HEK293 (cell line): ENCODE results near the gene HMHB1.

Experiments
- CTCF ChIA-PET: fragments of 350-600 bp; formaldehyde crosslinking; extraction: SDS; loops from one replicate; lab custom pipeline; 2021; ENCODE audit warnings: antibody characterized with exemption; lab: Yijun Ruan, JAX
- POLR2A ChIA-PET: fragments of 300-600 bp; formaldehyde crosslinking; extraction: SDS; loops from one replicate; lab custom pipeline; 2020; ENCODE audit warnings: antibody characterized with exemption, inconsistent platforms; lab: Yijun Ruan, JAX
- H3K27ac ChIP-seq: fragments of 200-500 bp; sonication (Bioruptor generic); 2 replicates; pipeline ENCODE4 v1.5.1; 2014; ENCODE audit warnings: low read depth, low read length, control low read depth, inconsistent platforms; ENCODE audit errors: extremely low read depth
- H3K36me3 ChIP-seq, 2 experiments: fragments of 200-500 bp in 1 of 2; sonication (Bioruptor generic) in 1 of 2; 1 replicate in 1 of 2; 2 replicates in 1 of 2; pipeline ENCODE4 v1.5.1; 2014 to 2017; ENCODE audit warnings: inconsistent platforms in 2 of 2, low read length in 2 of 2; ENCODE audit not compliant: control insufficient read depth in 2 of 2, insufficient read depth in 1 of 2
- H3K4me1 ChIP-seq: fragments of 200-500 bp; sonication (Bioruptor generic); 2 replicates; pipeline ENCODE4 v1.5.1; 2014; ENCODE audit warnings: mild to moderate bottlenecking, low read length, inconsistent platforms; ENCODE audit not compliant: control insufficient read depth, insufficient read depth
- H3K4me3 ChIP-seq: 2 replicates; pipeline ENCODE4 v1.5.1; 2011; ENCODE audit warnings: low read depth, mild to moderate bottlenecking, control low read depth, low read length, moderate library complexity
- H3K9me3 ChIP-seq: fragments of 200-500 bp; sonication (Bioruptor generic); 2 replicates; pipeline ENCODE4 v1.5.1; 2014; ENCODE audit warnings: low read depth, low read length, inconsistent platforms; ENCODE audit not compliant: control insufficient read depth, insufficient read depth
- ELK4 ChIP-seq: IDR thresholded peaks from 2 replicates; pipeline ENCODE4 v1.6.1; 2011; ENCODE audit warnings: mild to moderate bottlenecking, low read depth, low read length, borderline replicate concordance
- GLIS1 ChIP-seq: fragments of 450-650 bp; formaldehyde crosslinking; IDR thresholded peaks from 2 replicates; pipeline ENCODE4 v1.5.1; 2016; ENCODE audit warnings: missing biosample characterization, missing genetic modification characterization
- GLIS2 ChIP-seq: fragments of 450-650 bp; formaldehyde crosslinking; IDR thresholded peaks from 2 replicates; pipeline ENCODE4 v1.5.1; 2016; ENCODE audit warnings: missing biosample characterization, missing genetic modification characterization
- MZF1 ChIP-seq: fragments of 450-650 bp; formaldehyde crosslinking; IDR thresholded peaks from 2 replicates; pipeline ENCODE4 v1.5.1; 2017; ENCODE audit warnings: missing biosample characterization, missing genetic modification characterization, borderline replicate concordance
- PRDM4 ChIP-seq: fragments of 450-650 bp; formaldehyde crosslinking; IDR thresholded peaks from 2 replicates; pipeline ENCODE4 v1.5.1; 2017; ENCODE audit warnings: missing biosample characterization, missing genetic modification characterization
- SCRT2 ChIP-seq: fragments of 450-650 bp; formaldehyde crosslinking; IDR thresholded peaks from 2 replicates; pipeline ENCODE4 v1.5.1; 2016; ENCODE audit warnings: missing biosample characterization, missing genetic modification characterization
- ZBTB26 ChIP-seq: fragments of 450-650 bp; formaldehyde crosslinking; optimal IDR thresholded peaks from 2 replicates; pipeline ENCODE3; 2016; ENCODE audit warnings: missing biosample characterization, mild to moderate bottlenecking, missing genetic modification characterization
- ZFP37 ChIP-seq: fragments of 450-650 bp; formaldehyde crosslinking; IDR thresholded peaks from 2 replicates; pipeline ENCODE4 v1.5.1; 2016; ENCODE audit warnings: missing biosample characterization, missing genetic modification characterization
- ZFP41 ChIP-seq: fragments of 450-650 bp; formaldehyde crosslinking; IDR thresholded peaks from 2 replicates; pipeline ENCODE4 v1.5.1; 2016; ENCODE audit warnings: missing biosample characterization, missing genetic modification characterization, borderline replicate concordance
- ZNF112 ChIP-seq: fragments of 450-650 bp; formaldehyde crosslinking; IDR thresholded peaks from 2 replicates; pipeline ENCODE4 v1.5.0; 2017; ENCODE audit warnings: missing biosample characterization, missing genetic modification characterization
- ZNF138 ChIP-seq: fragments of 450-650 bp; formaldehyde crosslinking; IDR thresholded peaks from 2 replicates; pipeline ENCODE4 v1.5.1; 2016; ENCODE audit warnings: missing biosample characterization, missing genetic modification characterization, borderline replicate concordance
- ZNF223 ChIP-seq: fragments of 450-650 bp; formaldehyde crosslinking; IDR thresholded peaks from 2 replicates; pipeline ENCODE4 v1.5.1; 2016; ENCODE audit warnings: missing biosample characterization, missing genetic modification characterization
- ZNF266 ChIP-seq: fragments of 450-650 bp; formaldehyde crosslinking; IDR thresholded peaks from 2 replicates; pipeline ENCODE4 v1.5.1; 2016; ENCODE audit warnings: missing biosample characterization, missing genetic modification characterization, low read depth
- ZNF280D ChIP-seq: fragments of 450-650 bp; formaldehyde crosslinking; IDR thresholded peaks from 2 replicates; pipeline ENCODE4 v1.5.1; 2016; ENCODE audit warnings: missing biosample characterization, missing genetic modification characterization
- ZNF341 ChIP-seq: fragments of 450-650 bp; formaldehyde crosslinking; IDR thresholded peaks from 2 replicates; pipeline ENCODE4; 2016; ENCODE audit warnings: low read depth, missing biosample characterization, missing genetic modification characterization
- ZNF37A ChIP-seq: fragments of 450-650 bp; IDR thresholded peaks from 2 replicates; pipeline ENCODE4 v1.5.1; 2018; ENCODE audit warnings: missing biosample characterization, missing genetic modification characterization
- ZNF48 ChIP-seq: fragments of 450-650 bp; formaldehyde crosslinking; IDR thresholded peaks from 2 replicates; pipeline ENCODE4 v1.5.1; 2016; ENCODE audit warnings: missing biosample characterization, missing genetic modification characterization
- ZNF501 ChIP-seq: fragments of 450-650 bp; formaldehyde crosslinking; IDR thresholded peaks from 2 replicates; pipeline ENCODE4 v1.5.1; 2016; ENCODE audit warnings: missing biosample characterization, missing genetic modification characterization
- ZNF510 ChIP-seq: fragments of 450-650 bp; formaldehyde crosslinking; IDR thresholded peaks from 2 replicates; pipeline ENCODE4 v1.5.1; 2018; ENCODE audit warnings: mild to moderate bottlenecking, missing genetic modification characterization, missing biosample characterization; ENCODE audit not compliant: insufficient replicate concordance
- ZNF629 ChIP-seq: fragments of 450-650 bp; formaldehyde crosslinking; IDR thresholded peaks from 2 replicates; pipeline ENCODE4 v1.5.1; 2017; ENCODE audit warnings: missing biosample characterization, missing genetic modification characterization
- ZNF639 ChIP-seq: fragments of 450-650 bp; formaldehyde crosslinking; IDR thresholded peaks from 2 replicates; pipeline ENCODE4 v1.5.1; 2016; ENCODE audit warnings: missing biosample characterization, missing genetic modification characterization
- ZNF670 ChIP-seq: fragments of 450-650 bp; formaldehyde crosslinking; IDR thresholded peaks from 2 replicates; pipeline ENCODE4 v1.5.1; 2016; ENCODE audit warnings: missing biosample characterization, missing genetic modification characterization, low read depth
- ZNF692 ChIP-seq: fragments of 450-650 bp; formaldehyde crosslinking; IDR thresholded peaks from 2 replicates; pipeline ENCODE4 v1.5.1; 2016; ENCODE audit warnings: missing biosample characterization, missing genetic modification characterization
- ZNF792 ChIP-seq: fragments of 450-650 bp; formaldehyde crosslinking; IDR thresholded peaks from 2 replicates; pipeline ENCODE4 v1.5.1; 2016; ENCODE audit warnings: missing biosample characterization, missing genetic modification characterization

HMHB1 gene

GRCh38 chr5:143788401-143788800 lies 23.6 kb upstream of the HMHB1 start (continued):
- TF ChIP-seq ZNF280D (tag by site-specific recombination) = no peak
- TF ChIP-seq ZNF266 (tag by site-specific recombination) = no peak
- no peak for TF ChIP-seq ZNF223 (tag by site-specific recombination)
- TF ChIP-seq ZNF692 (tag by site-specific recombination) = no peak
- no peak for TF ChIP-seq ZFP37 (tag by site-specific recombination)
- TF ChIP-seq, all 188 proteins: peak for 0

- no peak for TF ChIP-seq GLIS1 (tag by site-specific recombination)
- TF ChIP-seq ZNF639 (tag by site-specific recombination) = no peak
- TF ChIP-seq ZBTB26 (tag by site-specific recombination) = no peak
- no peak for TF ChIP-seq ZNF341 (tag by site-specific recombination)
- TF ChIP-seq ZNF138 = no peak
- no peak for TF ChIP-seq ZNF112 (tag by site-specific recombination)
- no peak for TF ChIP-seq SCRT2
- no peak for TF ChIP-seq ZNF510 (tag by site-specific recombination)
- TF ChIP-seq ZNF37A (tag by site-specific recombination) = no peak
- TF ChIP-seq ZFP41 = no peak
- no peak for TF ChIP-seq ZNF792 (tag by site-specific recombination)
- TF ChIP-seq PRDM4 (tag by site-specific recombination) = no peak
- TF ChIP-seq ZNF629 (tag by site-specific recombination) = no peak
- no peak for TF ChIP-seq ELK4
- TF ChIP-seq ZNF692 (tag by site-specific recombination) = no peak
- TF ChIP-seq GLIS2 (tag by site-specific recombination) = no peak
- TF ChIP-seq ZNF48 = no peak
- no peak for TF ChIP-seq ZNF501 (tag by site-specific recombination)
- TF ChIP-seq ZNF670 = no peak
- TF ChIP-seq MZF1 = no peak
- POLR2A ChIA-PET = no interaction called here
- no peaks in the 10 kb centered on the region; the same call in 1 of the 2 replicates for H3K4me1 ChIP-seq
- no peak overlapping the region for H3K4me3 ChIP-seq
- H3K27ac ChIP-seq = no peak overlapping the region
- CTCF ChIA-PET = no interaction called here
- H3K36me3 ChIP-seq = no peaks in the 10 kb centered on the region
- no peaks in the 10 kb centered on the region for H3K9me3 ChIP-seq
Observed at GRCh38 chr5:143790457-143791112, 21.4 kb upstream of the HMHB1 start.
